ENCODE results near the gene PDIK1L.

Gene PDIK1L

DNA sequence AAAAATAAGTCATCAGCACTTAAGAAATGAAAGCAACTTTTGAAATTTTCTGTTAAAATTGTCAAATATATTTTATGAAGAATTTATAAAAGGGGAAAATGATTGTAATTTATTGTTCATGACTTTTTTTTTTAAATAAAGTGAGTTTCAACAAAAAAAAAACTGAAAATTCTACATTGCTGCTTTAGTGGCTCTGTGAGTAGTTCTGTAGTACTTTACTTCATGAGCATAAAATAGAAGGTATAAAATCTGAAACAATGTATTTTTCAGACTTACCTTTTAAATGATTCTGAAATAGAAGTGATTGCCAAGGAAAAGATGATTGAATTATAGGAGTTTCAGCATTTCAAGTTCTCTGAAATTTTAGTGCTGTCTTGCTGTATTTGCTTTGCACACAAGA is 13.8 kb downstream of the PDIK1L start:
- H3K27ac ChIP-seq (ENCODE audit: low read length), result peak overlapping the region; percentile 78
- peaks cover 4 to 43% of the 10 kb centered on the region in 2 donors for H3K4me1 ChIP-seq (ENCODE audit: control insufficient read depth in 1 of 2, insufficient read depth in 2 of 2, low read length in 2 of 2)
- no peaks in the 10 kb centered on the region for H3K9me3 ChIP-seq (ENCODE audit: control insufficient read depth in 1 of 2, low read length in 2 of 2)
- no peak overlapping the region for H3K4me3 ChIP-seq (ENCODE audit: low read depth in 1 of 2, low read length in 2 of 2)
- H3K36me3 ChIP-seq (ENCODE audit: control insufficient read depth in 1 of 2, insufficient read depth in 2 of 2, low read length in 2 of 2), result peaks cover 0 to 2% of the 10 kb centered on the region in 2 donors
- no peaks in the 10 kb centered on the region for H3K27me3 ChIP-seq (ENCODE audit: low read depth, low read length)

DNA sequence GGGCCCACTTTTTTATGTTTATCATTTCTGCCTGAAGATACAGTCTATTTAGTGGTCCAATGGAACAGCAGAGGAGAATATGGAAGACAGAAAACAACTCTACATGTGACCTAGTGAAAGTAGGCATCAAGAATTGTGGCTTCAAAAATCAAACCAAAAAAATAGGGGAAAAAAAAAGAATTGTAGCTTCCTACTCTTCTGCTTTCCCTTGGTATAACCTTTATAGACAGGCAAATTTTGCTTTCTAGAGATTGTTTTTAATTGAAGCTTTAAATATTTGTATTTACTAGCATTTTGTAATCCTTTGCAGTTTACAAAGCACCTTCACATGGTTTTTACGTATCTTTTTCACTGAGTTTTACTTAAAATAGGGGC is 14.3 kb downstream of the PDIK1L start:
- H3K27ac ChIP-seq (ENCODE audit: low read length), result peak overlapping the region; percentile 78
- H3K36me3 ChIP-seq (ENCODE audit: control insufficient read depth in 1 of 2, insufficient read depth in 2 of 2, low read length in 2 of 2), result no peaks in the 10 kb centered on the region
- H3K4me3 ChIP-seq (ENCODE audit: low read depth in 1 of 2, low read length in 2 of 2), result no peak overlapping the region
- peaks cover 4 to 42% of the 10 kb centered on the region in 2 donors for H3K4me1 ChIP-seq (ENCODE audit: control insufficient read depth in 1 of 2, insufficient read depth in 2 of 2, low read length in 2 of 2)
- H3K27me3 ChIP-seq (ENCODE audit: low read depth, low read length), result no peaks in the 10 kb centered on the region
- no peaks in the 10 kb centered on the region for H3K9me3 ChIP-seq (ENCODE audit: control insufficient read depth in 1 of 2, low read length in 2 of 2)

DNA sequence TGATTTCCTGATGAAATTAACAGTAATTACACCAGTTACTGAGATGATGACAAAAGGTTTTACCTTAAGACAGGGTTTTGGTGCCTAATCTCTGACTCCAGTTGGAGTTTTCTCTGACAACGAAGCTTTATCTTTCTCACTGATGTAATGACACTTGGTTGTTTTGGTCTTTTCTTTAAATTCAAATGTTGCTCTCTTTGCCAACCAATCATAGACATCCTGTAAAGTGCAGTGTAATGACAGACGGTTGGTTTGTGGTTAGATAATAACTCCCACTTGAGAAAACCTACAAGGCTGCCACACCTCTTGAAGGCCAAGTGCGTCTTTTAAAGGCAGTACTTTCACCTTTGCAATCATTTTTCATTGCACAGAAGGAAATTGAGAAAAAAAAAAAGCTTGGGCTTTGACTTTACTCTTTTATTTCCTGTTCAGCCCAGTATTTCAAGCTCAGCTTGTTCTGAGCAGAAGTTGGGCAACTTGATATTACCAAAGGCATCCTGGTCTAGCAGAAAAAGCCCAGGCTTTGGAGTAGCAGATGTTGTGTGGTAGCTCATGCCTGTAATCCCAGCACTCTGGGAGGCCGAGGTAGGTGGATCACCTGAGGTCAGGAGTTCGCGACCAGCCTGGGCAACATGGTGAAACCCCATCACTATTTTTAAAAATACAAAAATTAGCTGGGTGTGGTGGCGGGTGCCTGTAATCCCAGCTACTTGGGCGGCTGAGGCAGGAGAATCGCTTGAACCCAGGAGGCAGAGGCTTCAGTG is 14.9 kb downstream of the PDIK1L start:
- H3K36me3 ChIP-seq (ENCODE audit: control insufficient read depth in 1 of 2, insufficient read depth in 2 of 2, low read length in 2 of 2), result no peaks in the 10 kb centered on the region
- H3K4me3 ChIP-seq (ENCODE audit: low read depth in 1 of 2, low read length in 2 of 2), result no peak overlapping the region
- H3K9me3 ChIP-seq (ENCODE audit: control insufficient read depth in 1 of 2, low read length in 2 of 2), result no peaks in the 10 kb centered on the region
- H3K27me3 ChIP-seq (ENCODE audit: low read depth, low read length), result no peaks in the 10 kb centered on the region
- H3K27ac ChIP-seq (ENCODE audit: low read length), result peak overlapping the region; percentile 78
- peaks cover 4 to 38% of the 10 kb centered on the region in 2 donors for H3K4me1 ChIP-seq (ENCODE audit: control insufficient read depth in 1 of 2, insufficient read depth in 2 of 2, low read length in 2 of 2)

DNA sequence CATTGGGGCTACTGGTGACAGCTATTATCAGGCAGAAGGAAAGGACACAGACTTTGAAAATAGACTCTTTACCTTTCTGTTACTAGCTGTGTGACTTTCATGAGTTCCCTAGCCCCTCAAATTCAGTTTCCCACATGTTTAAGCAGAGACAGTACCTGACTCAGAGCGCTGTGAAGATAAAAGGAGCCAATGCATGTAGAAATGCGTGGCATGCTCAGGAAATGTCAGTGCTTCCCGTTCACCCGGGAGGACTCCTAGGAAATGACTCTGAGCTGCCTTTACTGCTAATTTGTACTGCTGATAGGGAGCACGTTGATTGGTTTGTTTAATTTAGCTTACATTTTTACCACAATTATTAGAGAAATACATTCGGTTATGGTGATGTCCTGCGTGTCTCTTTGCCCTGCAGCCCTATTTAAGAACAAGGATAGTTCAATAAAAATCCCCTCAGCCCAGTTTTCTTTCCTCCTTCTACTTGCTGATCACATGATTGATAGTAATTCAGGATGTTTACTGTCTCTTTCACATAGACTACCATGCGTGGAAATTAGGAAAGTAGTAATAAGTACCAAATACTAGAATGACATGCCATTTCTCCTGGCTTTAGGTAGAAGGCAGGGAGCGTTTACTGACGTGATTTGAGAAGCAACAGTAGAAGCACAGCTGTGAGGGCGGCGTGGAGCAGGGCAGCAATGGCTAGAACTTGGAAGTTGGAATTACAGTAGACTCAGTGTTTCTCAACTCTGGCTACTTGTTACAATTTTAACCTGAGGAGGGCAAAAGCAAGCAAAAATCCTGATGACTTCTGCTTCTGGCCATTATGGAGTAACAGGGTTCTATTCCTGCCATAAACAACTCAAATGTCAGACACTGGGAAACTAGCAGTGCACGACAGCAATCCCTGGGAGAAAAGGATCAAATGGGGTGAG is 15.9 kb downstream of the PDIK1L start:
- Histone ChIP-seq H3K36me3 (ENCODE audit: control insufficient read depth in 1 of 2, insufficient read depth in 2 of 2, low read length in 2 of 2) (no peaks in the 10 kb centered on the region), H3K9me3 (ENCODE audit: control insufficient read depth in 1 of 2, low read length in 2 of 2) (no peaks in the 10 kb centered on the region), H3K4me3 (ENCODE audit: low read depth in 1 of 2, low read length in 2 of 2) (peak overlapping the region in 1 of 2 donors; percentile 24), H3K4me1 (ENCODE audit: control insufficient read depth in 1 of 2, insufficient read depth in 2 of 2, low read length in 2 of 2) (peaks cover 4 to 28% of the 10 kb centered on the region in 2 donors), H3K27me3 (ENCODE audit: low read depth, low read length) (no peaks in the 10 kb centered on the region), H3K27ac (ENCODE audit: low read length) (peak overlapping the region; percentile 78)

DNA sequence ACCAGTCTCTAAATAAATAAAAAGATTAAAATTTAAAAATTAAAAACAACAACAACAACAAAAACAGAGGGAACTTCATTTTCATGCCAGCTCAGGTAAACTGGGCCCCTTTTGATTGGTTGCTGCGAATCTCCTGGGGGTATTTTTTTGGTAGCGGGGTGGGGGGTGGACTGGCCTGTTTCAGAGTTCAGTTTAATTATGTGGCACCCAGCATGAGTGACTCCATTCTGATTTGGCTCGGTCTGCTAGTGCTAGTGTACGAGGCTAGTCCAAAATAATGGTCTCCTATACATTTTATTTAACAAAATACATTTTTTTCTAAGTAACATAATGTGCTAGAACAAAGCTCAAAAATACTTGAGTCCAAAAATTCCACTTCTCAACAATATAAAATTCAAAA is 18.2 kb downstream of the PDIK1L start:
- Histone ChIP-seq H3K27ac (ENCODE audit: low read length) (no peak overlapping the region), H3K4me3 (ENCODE audit: low read depth in 1 of 2, low read length in 2 of 2) (no peak overlapping the region), H3K36me3 (ENCODE audit: control insufficient read depth in 1 of 2, insufficient read depth in 2 of 2, low read length in 2 of 2) (no peaks in the 10 kb centered on the region), H3K27me3 (ENCODE audit: low read depth, low read length) (no peaks in the 10 kb centered on the region), H3K4me1 (ENCODE audit: control insufficient read depth in 1 of 2, insufficient read depth in 2 of 2, low read length in 2 of 2) (peaks cover 0 to 18% of the 10 kb centered on the region in 2 donors), H3K9me3 (ENCODE audit: control insufficient read depth in 1 of 2, low read length in 2 of 2) (no peaks in the 10 kb centered on the region)

DNA sequence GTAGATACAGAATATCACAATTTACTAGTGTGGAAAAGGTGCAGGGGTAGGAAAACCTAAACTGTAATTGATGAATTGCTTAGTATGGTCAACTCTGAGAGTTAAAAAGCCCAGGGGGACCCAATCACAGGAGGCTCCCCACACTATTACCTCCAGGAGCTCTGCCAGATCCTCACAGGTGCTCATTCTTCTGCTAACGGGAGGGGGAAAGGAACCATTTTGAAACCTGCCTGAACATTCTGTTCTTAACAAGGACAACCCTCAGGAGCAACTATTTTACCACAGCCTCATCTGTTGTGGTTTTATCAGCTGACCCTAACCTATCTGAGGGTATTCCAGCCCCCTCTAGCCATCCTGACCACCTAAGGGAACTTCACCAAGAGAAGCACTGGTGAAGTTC is 19.1 kb downstream of the PDIK1L start:
- no peak overlapping the region for H3K27ac ChIP-seq (ENCODE audit: low read length)
- peaks cover 0 to 18% of the 10 kb centered on the region in 2 donors for H3K4me1 ChIP-seq (ENCODE audit: control insufficient read depth in 1 of 2, insufficient read depth in 2 of 2, low read length in 2 of 2)
- no peaks in the 10 kb centered on the region for H3K36me3 ChIP-seq (ENCODE audit: control insufficient read depth in 1 of 2, insufficient read depth in 2 of 2, low read length in 2 of 2)
- no peak overlapping the region for H3K4me3 ChIP-seq (ENCODE audit: low read depth in 1 of 2, low read length in 2 of 2)
- no peaks in the 10 kb centered on the region for H3K27me3 ChIP-seq (ENCODE audit: low read depth, low read length)
- no peaks in the 10 kb centered on the region for H3K9me3 ChIP-seq (ENCODE audit: control insufficient read depth in 1 of 2, low read length in 2 of 2)

DNA sequence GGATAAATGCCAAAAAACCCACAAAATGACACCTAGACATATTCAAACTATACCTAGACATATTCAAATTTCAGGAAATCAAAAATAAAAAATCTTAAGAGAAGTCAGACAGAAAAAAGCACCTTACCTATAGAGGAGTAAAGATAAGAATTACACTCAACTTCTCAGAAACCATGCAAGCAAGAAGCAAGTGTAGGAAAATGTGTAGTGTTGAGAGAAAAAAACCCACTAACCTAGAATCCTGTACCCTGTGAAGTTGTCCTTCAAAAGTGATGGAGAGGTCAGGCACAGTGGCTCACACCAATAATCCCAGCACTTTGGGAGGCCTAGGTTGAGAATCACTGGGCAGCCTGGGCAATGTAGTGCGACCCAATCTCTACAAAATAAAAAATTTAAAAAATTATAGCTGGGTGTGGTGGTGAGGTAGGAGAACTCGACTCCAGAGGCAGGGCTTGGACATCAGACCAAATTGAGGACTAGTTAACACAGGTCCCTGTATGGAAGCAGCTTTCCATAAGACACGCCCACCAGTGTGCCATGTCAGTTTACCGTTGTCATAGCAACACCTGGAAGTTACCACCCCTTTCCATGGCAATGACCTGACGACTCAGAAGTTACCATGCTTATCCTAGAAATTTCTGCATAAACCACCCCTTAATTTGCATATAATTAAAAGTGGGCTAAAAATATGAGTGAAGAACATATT is 20.7 kb downstream of the PDIK1L start:
- Histone ChIP-seq H3K36me3 (ENCODE audit: control insufficient read depth in 1 of 2, insufficient read depth in 2 of 2, low read length in 2 of 2) (no peaks in the 10 kb centered on the region), H3K27ac (ENCODE audit: low read length) (no peak overlapping the region), H3K4me1 (ENCODE audit: control insufficient read depth in 1 of 2, insufficient read depth in 2 of 2, low read length in 2 of 2) (peaks cover 0 to 10% of the 10 kb centered on the region in 2 donors), H3K9me3 (ENCODE audit: control insufficient read depth in 1 of 2, low read length in 2 of 2) (no peaks in the 10 kb centered on the region), H3K27me3 (ENCODE audit: low read depth, low read length) (no peaks in the 10 kb centered on the region), H3K4me3 (ENCODE audit: low read depth in 1 of 2, low read length in 2 of 2) (no peak overlapping the region)

DNA sequence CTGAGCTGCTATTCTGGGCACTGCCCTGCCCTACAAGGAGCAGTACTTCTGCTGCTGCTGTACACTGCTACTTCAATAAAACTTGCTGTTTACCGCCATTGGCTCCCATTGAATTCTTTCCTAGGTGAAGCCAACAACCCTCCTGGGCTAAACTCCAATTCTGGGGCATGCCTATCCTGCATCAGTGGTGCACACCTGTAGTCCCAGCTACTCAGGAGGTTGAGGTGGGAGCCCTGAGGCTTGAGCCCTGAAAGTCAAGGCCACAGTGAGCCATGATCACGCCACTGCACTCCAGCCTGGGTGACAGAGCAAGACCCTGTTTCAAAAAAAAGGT is 21.2 kb downstream of the PDIK1L start:
- Histone ChIP-seq H3K27ac (ENCODE audit: low read length) (no peak overlapping the region), H3K9me3 (ENCODE audit: control insufficient read depth in 1 of 2, low read length in 2 of 2) (no peaks in the 10 kb centered on the region), H3K4me3 (ENCODE audit: low read depth in 1 of 2, low read length in 2 of 2) (no peak overlapping the region), H3K4me1 (ENCODE audit: control insufficient read depth in 1 of 2, insufficient read depth in 2 of 2, low read length in 2 of 2) (peaks cover 0 to 5% of the 10 kb centered on the region in 2 donors), H3K36me3 (ENCODE audit: control insufficient read depth in 1 of 2, insufficient read depth in 2 of 2, low read length in 2 of 2) (no peaks in the 10 kb centered on the region), H3K27me3 (ENCODE audit: low read depth, low read length) (no peaks in the 10 kb centered on the region)

DNA sequence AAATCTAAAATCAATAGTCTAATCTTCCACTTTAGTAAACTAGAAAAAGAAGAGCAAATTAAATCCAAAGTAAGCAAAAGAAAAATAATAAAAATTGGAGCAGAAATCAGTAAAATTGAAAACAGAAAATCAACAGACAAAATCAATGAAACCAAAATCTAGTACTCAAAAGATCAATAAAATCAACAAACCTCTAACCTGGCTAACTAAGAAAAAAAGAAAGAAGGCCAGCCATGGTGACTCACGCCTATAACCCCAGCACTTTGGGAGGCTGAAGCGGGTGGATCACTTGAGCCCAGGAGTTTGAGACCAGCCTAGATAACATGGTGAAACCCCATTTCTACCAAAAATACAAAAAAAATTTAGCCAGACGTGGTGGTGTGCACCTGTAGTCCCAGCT is 22.8 kb downstream of the PDIK1L start:
- H3K9me3 ChIP-seq (ENCODE audit: control insufficient read depth in 1 of 2, low read length in 2 of 2), result no peaks in the 10 kb centered on the region
- H3K4me1 ChIP-seq (ENCODE audit: control insufficient read depth in 1 of 2, insufficient read depth in 2 of 2, low read length in 2 of 2), result no peaks in the 10 kb centered on the region
- H3K27me3 ChIP-seq (ENCODE audit: low read depth, low read length), result no peaks in the 10 kb centered on the region
- no peak overlapping the region for H3K27ac ChIP-seq (ENCODE audit: low read length)
- H3K4me3 ChIP-seq (ENCODE audit: low read depth in 1 of 2, low read length in 2 of 2), result no peak overlapping the region
- no peaks in the 10 kb centered on the region for H3K36me3 ChIP-seq (ENCODE audit: control insufficient read depth in 1 of 2, insufficient read depth in 2 of 2, low read length in 2 of 2)

DNA sequence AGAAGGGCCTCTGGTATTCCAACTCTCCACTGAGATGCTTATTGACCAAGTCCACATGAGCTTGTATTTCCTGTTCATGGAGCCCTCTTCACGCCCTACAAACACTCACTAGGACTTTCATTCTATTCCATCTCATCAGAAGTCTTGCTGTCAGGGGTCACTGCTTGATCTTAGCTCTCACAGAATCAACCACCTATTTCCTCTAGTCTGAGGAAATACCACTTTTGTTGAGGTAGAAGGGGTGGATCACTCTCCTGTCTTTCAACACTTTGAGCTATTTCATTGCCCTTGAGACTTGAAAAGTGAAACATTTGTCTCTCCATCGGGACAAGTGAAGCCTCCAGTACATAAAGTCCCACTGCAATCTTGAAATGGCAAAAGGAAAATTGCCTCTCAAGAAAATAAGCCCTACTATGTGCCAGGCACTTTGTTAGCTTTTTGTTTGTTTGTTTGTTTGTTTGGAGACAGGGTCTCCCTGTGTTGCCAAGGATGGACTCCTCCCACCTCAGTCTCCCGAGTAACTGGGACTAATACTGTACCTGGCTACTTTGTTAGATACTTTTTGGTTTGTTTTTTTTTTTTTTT is 27.4 kb downstream of the PDIK1L start:
- Histone ChIP-seq H3K27me3 (ENCODE audit: low read depth, low read length) (no peaks in the 10 kb centered on the region), H3K4me1 (ENCODE audit: control insufficient read depth in 1 of 2, insufficient read depth in 2 of 2, low read length in 2 of 2) (no peaks in the 10 kb centered on the region), H3K4me3 (ENCODE audit: low read depth in 1 of 2, low read length in 2 of 2) (no peak overlapping the region), H3K27ac (ENCODE audit: low read length) (no peak overlapping the region), H3K36me3 (ENCODE audit: control insufficient read depth in 1 of 2, insufficient read depth in 2 of 2, low read length in 2 of 2) (no peaks in the 10 kb centered on the region), H3K9me3 (ENCODE audit: control insufficient read depth in 1 of 2, low read length in 2 of 2) (no peaks in the 10 kb centered on the region)

DNA sequence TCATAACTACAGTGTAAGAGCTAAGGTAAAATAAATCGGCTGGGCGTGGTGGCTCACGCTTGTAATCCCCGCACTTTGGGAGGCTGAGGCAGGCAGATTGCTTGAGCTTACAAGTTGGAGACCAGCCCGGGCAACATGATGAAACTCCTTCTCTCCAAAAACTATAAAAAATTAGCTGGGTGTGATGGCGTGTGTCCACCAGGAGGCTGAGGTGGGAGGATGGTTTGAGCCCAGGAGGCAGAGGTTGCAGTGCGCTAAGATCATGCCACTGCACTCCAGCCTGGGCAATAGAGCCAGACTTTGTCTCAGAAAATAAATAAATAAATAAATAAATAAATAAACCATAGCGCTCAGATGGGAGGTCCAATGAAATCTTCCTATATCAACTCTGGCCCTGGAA is 30.5 kb downstream of the PDIK1L start:
- Histone ChIP-seq H3K4me1 (ENCODE audit: control insufficient read depth in 1 of 2, insufficient read depth in 2 of 2, low read length in 2 of 2) (no peaks in the 10 kb centered on the region), H3K4me3 (ENCODE audit: low read depth in 1 of 2, low read length in 2 of 2) (no peak overlapping the region), H3K27ac (ENCODE audit: low read length) (no peak overlapping the region), H3K27me3 (ENCODE audit: low read depth, low read length) (no peaks in the 10 kb centered on the region), H3K9me3 (ENCODE audit: control insufficient read depth in 1 of 2, low read length in 2 of 2) (no peaks in the 10 kb centered on the region), H3K36me3 (ENCODE audit: control insufficient read depth in 1 of 2, insufficient read depth in 2 of 2, low read length in 2 of 2) (no peaks in the 10 kb centered on the region)

All from muscle layer of duodenum (tissue), 2 donors.